Stimulated activated CD8-positive, alpha-beta memory T cell treated with anti-CD3 and anti-CD28 coated beads, Interleukin-12 subunit alpha, Interleukin-12 subunit beta, amount 100 ng/mL, for 24 hours (primary cell): ENCODE results near the gene TRIM8.

Experiments
- DNase-seq: peaks from one replicate; pipeline ENCODE4 v3.0.0-alpha.2; 2020; ENCODE audit errors: extremely low read depth

The TRIM8 gene

DNA sequence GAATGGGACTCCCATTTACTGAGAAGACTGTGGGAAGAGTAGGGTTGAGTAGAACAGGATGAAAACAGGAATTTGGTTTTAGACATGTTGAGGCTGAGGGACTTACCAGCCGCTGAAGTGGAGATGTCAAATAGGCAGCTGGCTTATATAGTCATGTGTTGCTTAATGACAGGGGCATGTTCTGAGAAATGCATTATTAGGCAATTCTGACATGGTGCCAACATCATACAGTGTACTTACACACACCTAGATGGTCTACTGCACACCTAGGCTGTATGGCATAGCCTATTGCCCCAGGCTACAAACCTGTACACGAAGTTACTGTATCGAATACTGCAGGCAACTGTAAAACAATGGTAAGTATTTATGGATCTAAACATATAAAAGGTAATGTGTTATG lies 52.5 kb downstream of the TRIM8 start:
- no peak for DNase-seq

DNA sequence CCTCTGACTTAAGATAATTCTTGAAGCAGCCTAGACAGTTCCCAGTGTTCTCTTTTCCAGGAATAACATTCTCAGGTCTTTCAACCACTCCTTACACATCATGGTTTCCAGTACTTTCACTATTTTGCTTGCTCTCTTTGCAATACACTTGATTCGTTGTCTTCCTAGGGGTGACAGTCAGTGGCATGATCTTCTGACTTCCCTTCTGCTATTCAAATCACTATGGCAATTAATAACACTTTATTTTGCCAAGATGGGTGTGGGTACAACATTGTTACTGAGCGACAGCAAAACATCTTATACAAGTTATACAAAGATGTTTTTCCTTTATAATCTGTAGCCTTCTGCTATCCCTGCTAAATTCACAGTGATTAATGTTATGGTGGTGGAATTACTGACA lies 54.6 kb downstream of the TRIM8 start:
- DNase-seq, result no peak

DNA sequence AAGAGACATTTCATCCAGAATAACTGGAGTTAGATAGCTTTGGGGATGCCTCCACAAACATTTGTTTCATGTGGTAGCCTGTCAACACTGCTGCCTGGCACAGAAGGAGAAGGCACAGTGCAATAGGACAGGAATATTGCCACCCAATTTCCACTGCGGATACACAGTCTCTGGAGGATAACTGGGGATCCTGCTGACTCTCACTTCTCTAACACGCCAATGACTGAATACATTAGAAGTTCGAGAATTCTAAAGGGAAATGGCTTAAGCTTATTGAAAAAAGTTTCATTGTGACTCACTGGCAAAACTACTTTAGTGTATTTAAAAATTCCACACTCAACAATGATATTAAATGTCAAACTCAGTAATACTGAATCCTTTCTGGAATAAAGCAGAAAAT lies 57.0 kb downstream of the TRIM8 start:
- no peak for DNase-seq

DNA sequence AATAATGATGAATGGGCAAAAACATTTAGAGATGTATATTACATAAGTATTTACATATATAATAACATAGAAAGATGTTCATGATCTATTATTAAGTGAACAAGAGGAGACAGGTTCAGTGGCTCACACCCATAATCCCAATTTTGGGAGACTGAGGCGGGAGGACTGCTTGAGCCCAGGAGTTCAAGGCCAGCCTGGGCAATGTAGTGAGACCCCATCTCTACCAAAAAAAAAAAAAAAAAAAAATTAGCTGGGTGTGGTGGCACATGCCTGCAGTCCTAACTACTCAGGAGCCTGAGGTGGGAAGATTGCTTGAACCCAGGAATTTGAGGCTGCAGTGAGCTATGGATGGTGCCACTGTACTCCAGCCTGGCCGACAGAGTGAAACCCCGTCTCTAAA lies 57.5 kb downstream of the TRIM8 start:
- no peak for DNase-seq

DNA sequence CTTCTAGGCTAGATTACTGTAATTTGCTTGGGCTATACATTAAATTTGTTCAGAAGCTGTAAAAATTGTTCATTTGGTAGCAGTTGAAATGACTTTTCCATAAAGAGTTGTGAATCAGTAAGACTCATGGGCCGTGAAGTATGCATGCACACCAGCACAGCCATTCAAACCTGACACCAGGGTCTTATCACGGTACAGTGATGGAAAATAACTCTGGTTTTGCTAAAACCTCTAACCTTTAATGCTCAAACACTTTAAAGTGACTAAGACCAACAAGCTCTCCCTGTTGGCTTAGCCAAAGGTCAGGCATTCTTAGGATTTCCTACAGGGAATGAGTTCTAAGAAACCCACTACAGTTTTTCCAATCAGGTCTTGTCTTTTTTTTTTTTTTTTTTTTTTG lies 58.5 kb downstream of the TRIM8 start:
- DNase-seq, result no peak

DNA sequence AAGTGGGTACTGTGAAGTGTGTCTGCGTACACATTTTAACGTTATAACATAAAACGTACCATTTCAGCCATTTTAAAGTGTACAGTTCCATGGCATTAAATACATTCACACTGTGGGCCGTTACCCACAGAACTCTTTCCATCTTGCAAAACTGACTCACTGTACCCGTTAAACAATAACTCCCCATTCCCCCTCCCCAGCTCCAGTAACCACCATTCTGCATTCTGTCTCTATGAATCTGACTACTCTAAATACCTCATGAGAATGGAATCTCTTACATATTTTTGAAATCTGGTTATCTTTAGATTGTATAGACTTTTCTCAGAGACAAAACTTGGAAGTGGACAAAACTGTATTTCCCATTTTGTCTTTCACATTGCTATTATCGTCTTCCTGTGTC lies 60.6 kb downstream of the TRIM8 start:
- DNase-seq, result no peak

DNA sequence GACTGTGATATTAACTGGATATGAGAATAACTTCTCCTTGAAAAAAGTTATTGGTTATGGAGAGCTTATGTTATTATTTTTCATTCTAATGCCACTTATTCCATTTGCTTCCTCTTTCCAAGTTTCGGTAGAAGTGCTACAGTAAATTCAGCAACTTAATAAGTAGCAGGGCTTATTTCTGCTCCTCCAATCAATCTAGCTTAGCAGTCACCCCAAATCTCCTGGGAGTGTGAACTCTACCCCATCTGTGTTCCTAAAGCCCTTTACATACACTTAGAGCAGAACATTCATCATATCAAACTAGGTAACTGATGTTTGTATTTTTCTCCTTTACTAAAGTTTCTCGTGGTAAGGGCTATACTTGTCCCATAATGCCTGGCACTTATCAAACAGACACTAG lies 61.3 kb downstream of the TRIM8 start:
- no peak for DNase-seq
